Keratinocyte (primary cell): ENCODE data around the gene GPR107. TPM values are rescaled to one million over a fixed set of nuclear protein-coding genes. Genes with fewer than 3 reads are reported as not detected.

Experiments used
- DNase-seq: peaks from one replicate; pipeline ENCODE4 v3.0.0-alpha.2; 2011; ENCODE audit warnings: low read depth, missing footprints, low spot score
- FAIRE-seq: peaks from 2 replicates; lab custom pipeline; 2011; peaks lifted over from hg19 to GRCh38; lab: Jason Lieb, UNC
- H2AFZ ChIP-seq: 2 replicates; pipeline ENCODE4 v1.6.0; 2012; ENCODE audit warnings: low read length, control low read depth, inconsistent platforms; ENCODE audit not compliant: control insufficient read depth
- H3K27ac ChIP-seq: 2 replicates; pipeline ENCODE4 v1.5.1; 2011; ENCODE audit warnings: low read length; ENCODE audit not compliant: control insufficient read depth, insufficient read depth
- H3K27me3 ChIP-seq: 3 replicates; pipeline ENCODE4 v1.6.0; 2011; ENCODE audit warnings: low read length; ENCODE audit not compliant: control insufficient read depth, insufficient read depth; ENCODE audit errors: extremely low read depth
- H3K36me3 ChIP-seq, 2 experiments: 2 replicates in 1 of 2; 3 replicates in 1 of 2; pipeline ENCODE4 v1.5.1; 2011; ENCODE audit warnings: low read length in 2 of 2, mild to moderate bottlenecking in 1 of 2; ENCODE audit not compliant: control insufficient read depth in 2 of 2, insufficient read depth in 2 of 2; ENCODE audit errors: extremely low read depth in 1 of 2
- H3K4me1 ChIP-seq: 3 replicates; pipeline ENCODE4 v1.5.1; 2011; ENCODE audit warnings: low read length; ENCODE audit not compliant: control insufficient read depth, insufficient read depth; ENCODE audit errors: extremely low read depth
- H3K4me2 ChIP-seq: 3 replicates; pipeline ENCODE4 v1.6.0; 2011; ENCODE audit warnings: low read depth, low read length; ENCODE audit not compliant: control insufficient read depth, insufficient read depth; ENCODE audit errors: extremely low read depth
- H3K4me3 ChIP-seq, 3 experiments: fragments of 200-600 bp in 1 of 3; sonication (generic) in 1 of 3; 2 replicates in 2 of 3; 3 replicates in 1 of 3; pipeline ENCODE4 v1.5.1; 2011 to 2016; ENCODE audit warnings: low read length in 3 of 3, mild to moderate bottlenecking in 3 of 3, control low read depth in 2 of 3, inconsistent platforms in 1 of 3, low read depth in 1 of 3, mixed read lengths in 1 of 3, mixed run types in 1 of 3, moderate library complexity in 1 of 3; ENCODE audit not compliant: control insufficient read depth in 2 of 3, insufficient read depth in 2 of 3; ENCODE audit errors: extremely low read depth in 1 of 3
- H3K79me2 ChIP-seq: 2 replicates; pipeline ENCODE4 v1.6.0; 2012; ENCODE audit warnings: low read length; ENCODE audit not compliant: control insufficient read depth, insufficient read depth
- H3K9ac ChIP-seq: 3 replicates; pipeline ENCODE4 v1.6.0; 2011; ENCODE audit warnings: low read length; ENCODE audit not compliant: control insufficient read depth, insufficient read depth; ENCODE audit errors: extremely low read depth
- H3K9me1 ChIP-seq: 3 replicates; pipeline ENCODE4 v1.6.0; 2011; ENCODE audit warnings: low read length; ENCODE audit not compliant: control insufficient read depth, insufficient read depth; ENCODE audit errors: extremely low read depth
- H3K9me3 ChIP-seq: 2 replicates; pipeline ENCODE4 v1.5.1; 2012; ENCODE audit warnings: low read depth, low read length; ENCODE audit not compliant: control insufficient read depth
- H4K20me1 ChIP-seq: 3 replicates; pipeline ENCODE4 v1.6.0; 2011; ENCODE audit warnings: low read length; ENCODE audit not compliant: control insufficient read depth, insufficient read depth; ENCODE audit errors: extremely low read depth
- CTCF ChIP-seq, 3 experiments: IDR thresholded peaks in 1 of 3; conservative IDR thresholded peaks in 1 of 3; optimal IDR thresholded peaks in 1 of 3; 2 replicates in 2 of 3; 3 replicates in 1 of 3; pipeline versions ENCODE3 to v1.5.1; 2011; ENCODE audit warnings: low read length in 3 of 3, mild to moderate bottlenecking in 3 of 3, moderate library complexity in 2 of 3, control low read depth in 1 of 3, inconsistent platforms in 1 of 3; ENCODE audit not compliant: insufficient read depth in 2 of 3; ENCODE audit errors: extremely low read depth in 1 of 3
- EZH2 ChIP-seq: IDR thresholded peaks from one replicate; pipeline ENCODE4 v1.6.1; 2012; ENCODE audit warnings: inconsistent platforms, mild to moderate bottlenecking, low read length, moderate library complexity
- dilution Hi-C: fragments of 300-500 bp; cut with MboI; formaldehyde crosslinking; loops from one replicate; pipeline ENCODE4 v1.7.0; 2020; ENCODE audit warnings: low sequenced_read_pairs; ENCODE audit not compliant: extremely low pct_ligation_motif_present
- polyA plus RNA-seq, 5 experiments: library from polyadenylated mRNA; depleted of rRNA in 3 of 5; stranded (reverse) in 3 of 5; stranded (forward) in 1 of 5; unstranded in 1 of 5; fragments of >200 nt; gene quantifications; 1 replicate in 1 of 5; 2 replicates in 3 of 5; 3 replicates in 1 of 5; pipeline versions ENCODE4 v1.2.1 to v1.2.3, GENCODE V29; 2011 to 2012; ENCODE audit warnings: missing spikeins in 2 of 5, low read depth in 1 of 5, low replicate concordance in 1 of 5

Gene GPR107
- polyA plus RNA-seq, 1 donor (not counting 4 experiments of a cell fraction or from before 2014, with no cell fraction given) = 27.3 TPM

GRCh38 chr9:130111786-130112537, 58.3 kb downstream of the GPR107 start:
- no peak overlapping the region for H3K4me2 ChIP-seq
- no peaks in the 10 kb centered on the region for H3K79me2 ChIP-seq
- H3K4me3 ChIP-seq = no peak overlapping the region
- TF ChIP-seq EZH2 (no peak), CTCF (optimal IDR thresholded peaks at IDR 0.05 in 1 of 3, IDR thresholded peaks at IDR 0.05 in 1 of 3, conservative IDR thresholded peaks at IDR 0.05 in 1 of 3; ENCODE audit: extremely low read depth in 1 of 3, insufficient read depth in 2 of 3, low read length in 3 of 3) (no peak)
- dilution Hi-C loops = no loop called here
- H3K27ac ChIP-seq = no peak overlapping the region
- H4K20me1 ChIP-seq = no peaks in the 10 kb centered on the region
- H3K36me3 ChIP-seq = peaks cover 15 to 19% of the 10 kb centered on the region in 2 experiments
- no peaks in the 10 kb centered on the region for H3K4me1 ChIP-seq
- no peaks in the 10 kb centered on the region for H3K27me3 ChIP-seq
- no peaks in the 10 kb centered on the region for H3K9me1 ChIP-seq
- H3K9me3 ChIP-seq = no peaks in the 10 kb centered on the region
- DNase-seq (no peak), FAIRE-seq (no peak)
- no peak overlapping the region for H2AFZ ChIP-seq
- H3K9ac ChIP-seq = no peak overlapping the region

- Histone ChIP-seq H3K4me2 (no peak overlapping the region), H3K9me3 (no peaks in the 10 kb centered on the region), H3K36me3 (peaks cover 10 to 16% of the 10 kb centered on the region in 2 experiments), H2AFZ (no peak overlapping the region), H3K27ac (no peak overlapping the region), H4K20me1 (no peaks in the 10 kb centered on the region), H3K79me2 (no peaks in the 10 kb centered on the region), H3K4me1 (peaks cover 1% of the 10 kb centered on the region), H3K4me3 (no peak overlapping the region), H3K27me3 (no peaks in the 10 kb centered on the region), H3K9ac (no peak overlapping the region), H3K9me1 (no peaks in the 10 kb centered on the region)
- TF ChIP-seq CTCF (optimal IDR thresholded peaks at IDR 0.05 in 1 of 3, IDR thresholded peaks at IDR 0.05 in 1 of 3, conservative IDR thresholded peaks at IDR 0.05 in 1 of 3; ENCODE audit: extremely low read depth in 1 of 3, insufficient read depth in 2 of 3, low read length in 3 of 3) (no peak), EZH2 (no peak)
- dilution Hi-C loops = no loop called here
- DNase-seq (no peak), FAIRE-seq (no peak)
Observed at GRCh38 chr9:130112538-130113151, 58.9 kb downstream of the GPR107 start.
